ENCODE measurements around the gene PLEKHM3. TPM values are rescaled to one million over a fixed set of nuclear protein-coding genes. Genes with fewer than 3 reads are reported as not detected.
"Not testable (repeated sequence)": the region's sequence is repeated elsewhere in the genome, so short reads cannot be mapped to it uniquely, and the experiment has no call there.

The PLEKHM3 gene
- total RNA-seq, 1 experiment from 2014 or later: 3.4 TPM

- DNase-seq (ENCODE audit: low read depth): no peak
- in situ Hi-C loops (cut with HindIII; ENCODE audit: low pct_unique_long_range_greater_than_20kb, low sequenced_read_pairs): no loop called here
Measured at GRCh38 chr2:208039376-208040110, 14.2 kb upstream of the PLEKHM3 start.

- in situ Hi-C loops (cut with HindIII; ENCODE audit: low pct_unique_long_range_greater_than_20kb, low sequenced_read_pairs): no loop called here
- DNase-seq (ENCODE audit: low read depth): no peak
Measured at GRCh38 chr2:208037564-208038487, 12.5 kb upstream of the PLEKHM3 start.

GRCh38 chr2:208036357-208036756 lies 11.0 kb upstream of the PLEKHM3 start:
- in situ Hi-C loops (cut with HindIII; ENCODE audit: low pct_unique_long_range_greater_than_20kb, low sequenced_read_pairs): no loop called here
- no peak for DNase-seq (ENCODE audit: low read depth)

GRCh38 chr2:208034503-208035140 lies 9.3 kb upstream of the PLEKHM3 start:
- no peak for DNase-seq (ENCODE audit: low read depth)
- in situ Hi-C loops (cut with HindIII; ENCODE audit: low pct_unique_long_range_greater_than_20kb, low sequenced_read_pairs): no loop called here

- in situ Hi-C loops (cut with HindIII; ENCODE audit: low pct_unique_long_range_greater_than_20kb, low sequenced_read_pairs): no loop called here
- DNase-seq (ENCODE audit: low read depth): peak; percentile 36
Measured at GRCh38 chr2:208033701-208034502, 8.6 kb upstream of the PLEKHM3 start.

GRCh38 chr2:208031608-208032019 lies 6.3 kb upstream of the PLEKHM3 start:
- no peak for DNase-seq (ENCODE audit: low read depth)
- in situ Hi-C loops (cut with HindIII; ENCODE audit: low pct_unique_long_range_greater_than_20kb, low sequenced_read_pairs): no loop called here

GRCh38 chr2:208025814-208026184 lies 472 bp upstream of the PLEKHM3 start:
- in situ Hi-C loops (cut with HindIII; ENCODE audit: low pct_unique_long_range_greater_than_20kb, low sequenced_read_pairs): no loop called here
- DNase-seq (ENCODE audit: low read depth): no peak

GRCh38 chr2:208024091-208024490 lies 1.2 kb downstream of the PLEKHM3 start:
- no peak for DNase-seq (ENCODE audit: low read depth)
- in situ Hi-C loops (cut with HindIII; ENCODE audit: low pct_unique_long_range_greater_than_20kb, low sequenced_read_pairs): no loop called here

- in situ Hi-C loops (cut with HindIII; ENCODE audit: low pct_unique_long_range_greater_than_20kb, low sequenced_read_pairs): no loop called here
- no peak for DNase-seq (ENCODE audit: low read depth)
Measured at GRCh38 chr2:208020253-208020652, 5.1 kb downstream of the PLEKHM3 start.

- in situ Hi-C loops (cut with HindIII; ENCODE audit: low pct_unique_long_range_greater_than_20kb, low sequenced_read_pairs): not testable (repeated sequence)
Measured at GRCh38 chr2:208018124-208018712, 7.1 kb downstream of the PLEKHM3 start.

GRCh38 chr2:208017721-208018120 lies 7.6 kb downstream of the PLEKHM3 start:
- no peak for DNase-seq (ENCODE audit: low read depth)
- in situ Hi-C loops (cut with HindIII; ENCODE audit: low pct_unique_long_range_greater_than_20kb, low sequenced_read_pairs): no loop called here

More at GRCh38 chr2:208018124-208018712, 7.1 kb downstream of the PLEKHM3 start:
- not testable (repeated sequence) for DNase-seq (ENCODE audit: low read depth)

- in situ Hi-C loops (cut with HindIII; ENCODE audit: low pct_unique_long_range_greater_than_20kb, low sequenced_read_pairs): no loop called here
- no peak for DNase-seq (ENCODE audit: low read depth)
Measured at GRCh38 chr2:208015475-208015874, 9.9 kb downstream of the PLEKHM3 start.

- in situ Hi-C loops (cut with HindIII; ENCODE audit: low pct_unique_long_range_greater_than_20kb, low sequenced_read_pairs): no loop called here
- DNase-seq (ENCODE audit: low read depth): peak; percentile 78
Measured at GRCh38 chr2:208013285-208014178, 11.8 kb downstream of the PLEKHM3 start.

- in situ Hi-C loops (cut with HindIII; ENCODE audit: low pct_unique_long_range_greater_than_20kb, low sequenced_read_pairs): no loop called here
- peak; percentile 12 for DNase-seq (ENCODE audit: low read depth)
Measured at GRCh38 chr2:208012449-208012848, 12.9 kb downstream of the PLEKHM3 start.

GRCh38 chr2:208010506-208010905 lies 14.8 kb downstream of the PLEKHM3 start:
- in situ Hi-C loops (cut with HindIII; ENCODE audit: low pct_unique_long_range_greater_than_20kb, low sequenced_read_pairs): no loop called here
- DNase-seq (ENCODE audit: low read depth): no peak

- in situ Hi-C loops (cut with HindIII; ENCODE audit: low pct_unique_long_range_greater_than_20kb, low sequenced_read_pairs): no loop called here
- DNase-seq (ENCODE audit: low read depth): no peak
Measured at GRCh38 chr2:208006833-208007232, 18.5 kb downstream of the PLEKHM3 start.

- in situ Hi-C loops (cut with HindIII; ENCODE audit: low pct_unique_long_range_greater_than_20kb, low sequenced_read_pairs): no loop called here
- no peak for DNase-seq (ENCODE audit: low read depth)
Measured at GRCh38 chr2:208006337-208006736, 19.0 kb downstream of the PLEKHM3 start.

Measured in Caki2 (cell line).